Keratinocyte (primary cell): ENCODE measurements around the gene BRICD5.

Experiments used
- EZH2 ChIP-seq: IDR thresholded peaks from one replicate; pipeline ENCODE4 v1.6.1; 2012; ENCODE audit warnings: inconsistent platforms, mild to moderate bottlenecking, low read length, moderate library complexity
- TF ChIP-seq, protein P1 (sequence below), 3 experiments: IDR thresholded peaks in 1 of 3; conservative IDR thresholded peaks in 1 of 3; optimal IDR thresholded peaks in 1 of 3; 2 replicates in 2 of 3; 3 replicates in 1 of 3; pipeline versions ENCODE3 to v1.5.1; 2011; ENCODE audit warnings: low read length in 3 of 3, mild to moderate bottlenecking in 3 of 3, moderate library complexity in 2 of 3, control low read depth in 1 of 3, inconsistent platforms in 1 of 3; ENCODE audit not compliant: insufficient read depth in 2 of 3; ENCODE audit errors: extremely low read depth in 1 of 3

DNA sequence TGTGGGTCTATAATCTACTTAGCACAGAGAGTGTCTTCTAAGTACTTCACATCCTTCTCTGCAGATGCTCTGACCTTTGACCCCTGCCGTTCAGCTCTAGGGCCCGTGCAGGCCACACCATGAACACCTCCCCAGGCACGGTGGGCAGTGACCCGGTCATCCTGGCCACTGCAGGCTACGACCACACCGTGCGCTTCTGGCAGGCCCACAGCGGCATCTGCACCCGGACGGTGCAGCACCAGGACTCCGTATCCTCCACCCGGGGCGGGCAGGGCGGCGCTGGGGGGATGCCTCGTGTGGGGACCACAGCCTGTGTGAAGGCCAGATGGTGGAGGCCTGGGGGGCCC lies 4.7 kb downstream of the BRICD5 start:
- TF ChIP-seq, protein P1, sequence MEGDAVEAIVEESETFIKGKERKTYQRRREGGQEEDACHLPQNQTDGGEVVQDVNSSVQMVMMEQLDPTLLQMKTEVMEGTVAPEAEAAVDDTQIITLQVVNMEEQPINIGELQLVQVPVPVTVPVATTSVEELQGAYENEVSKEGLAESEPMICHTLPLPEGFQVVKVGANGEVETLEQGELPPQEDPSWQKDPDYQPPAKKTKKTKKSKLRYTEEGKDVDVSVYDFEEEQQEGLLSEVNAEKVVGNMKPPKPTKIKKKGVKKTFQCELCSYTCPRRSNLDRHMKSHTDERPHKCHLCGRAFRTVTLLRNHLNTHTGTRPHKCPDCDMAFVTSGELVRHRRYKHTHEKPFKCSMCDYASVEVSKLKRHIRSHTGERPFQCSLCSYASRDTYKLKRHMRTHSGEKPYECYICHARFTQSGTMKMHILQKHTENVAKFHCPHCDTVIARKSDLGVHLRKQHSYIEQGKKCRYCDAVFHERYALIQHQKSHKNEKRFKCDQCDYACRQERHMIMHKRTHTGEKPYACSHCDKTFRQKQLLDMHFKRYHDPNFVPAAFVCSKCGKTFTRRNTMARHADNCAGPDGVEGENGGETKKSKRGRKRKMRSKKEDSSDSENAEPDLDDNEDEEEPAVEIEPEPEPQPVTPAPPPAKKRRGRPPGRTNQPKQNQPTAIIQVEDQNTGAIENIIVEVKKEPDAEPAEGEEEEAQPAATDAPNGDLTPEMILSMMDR (optimal IDR thresholded peaks at IDR 0.05 in 1 of 3, IDR thresholded peaks at IDR 0.05 in 1 of 3, conservative IDR thresholded peaks at IDR 0.05 in 1 of 3; ENCODE audit: extremely low read depth in 1 of 3, insufficient read depth in 2 of 3, low read length in 3 of 3) = no peak
- TF ChIP-seq EZH2 = no peak
